ENCODE results near the gene KLHDC9. TPM values are rescaled to one million over a fixed set of nuclear protein-coding genes. Genes with fewer than 3 reads are reported as not detected.

Gene KLHDC9
- polyA plus RNA-seq, 1 donor from 2014 or later: 5.0 TPM

GRCh38 chr1:161069731-161070270 is 28.4 kb upstream of the KLHDC9 start, which contains the start of gene ARHGAP30:
Gene ARHGAP30 (minus strand): TSS chr1:161069891. CDS start chr1:161069624, 267 bp downstream.
- Mint-ChIP-seq H3K4me1 (peaks cover 24 to 36% (median 34%) of the 10 kb centered on the region in 3 donors), H3K4me3 (peak within 1 kb of the TSS; percentile 97 to 98 (median 98)), H3K9me3 (no peaks in the 10 kb centered on the region), H3K27me3 (no peaks in the 10 kb centered on the region), H3K27ac (peak within 1 kb of the TSS; percentile 97 to 100 (median 98)), H3K36me3 (peaks cover 5% of the 10 kb centered on the region)

GRCh38 chr1:161070761-161071160 is 27.4 kb upstream of the KLHDC9 start:
- Mint-ChIP-seq H3K27me3 (no peaks in the 10 kb centered on the region), H3K9me3 (no peaks in the 10 kb centered on the region), H3K4me1 (peaks cover 24 to 34% (median 34%) of the 10 kb centered on the region in 3 donors), H3K27ac (peak overlapping the region; percentile 97 to 100 (median 98)), H3K36me3 (peaks cover 5% of the 10 kb centered on the region), H3K4me3 (no peak overlapping the region)

- Mint-ChIP-seq H3K36me3 (peaks cover 1% of the 10 kb centered on the region), H3K4me1 (peaks cover 19 to 28% (median 27%) of the 10 kb centered on the region in 3 donors), H3K4me3 (peak overlapping the region in 1 of 4 donors; percentile 69), H3K27ac (peak overlapping the region in 1 of 3 donors; percentile 98), H3K27me3 (no peaks in the 10 kb centered on the region), H3K9me3 (no peaks in the 10 kb centered on the region)
These were observed 26.2 kb upstream of the KLHDC9 start for GRCh38 chr1:161071886-161072371.

- Mint-ChIP-seq H3K4me3 (peak overlapping the region in 1 of 4 donors; percentile 30), H3K27ac (no peak overlapping the region)
These were observed 25.3 kb upstream of the KLHDC9 start for GRCh38 chr1:161072751-161073449.

DNA sequence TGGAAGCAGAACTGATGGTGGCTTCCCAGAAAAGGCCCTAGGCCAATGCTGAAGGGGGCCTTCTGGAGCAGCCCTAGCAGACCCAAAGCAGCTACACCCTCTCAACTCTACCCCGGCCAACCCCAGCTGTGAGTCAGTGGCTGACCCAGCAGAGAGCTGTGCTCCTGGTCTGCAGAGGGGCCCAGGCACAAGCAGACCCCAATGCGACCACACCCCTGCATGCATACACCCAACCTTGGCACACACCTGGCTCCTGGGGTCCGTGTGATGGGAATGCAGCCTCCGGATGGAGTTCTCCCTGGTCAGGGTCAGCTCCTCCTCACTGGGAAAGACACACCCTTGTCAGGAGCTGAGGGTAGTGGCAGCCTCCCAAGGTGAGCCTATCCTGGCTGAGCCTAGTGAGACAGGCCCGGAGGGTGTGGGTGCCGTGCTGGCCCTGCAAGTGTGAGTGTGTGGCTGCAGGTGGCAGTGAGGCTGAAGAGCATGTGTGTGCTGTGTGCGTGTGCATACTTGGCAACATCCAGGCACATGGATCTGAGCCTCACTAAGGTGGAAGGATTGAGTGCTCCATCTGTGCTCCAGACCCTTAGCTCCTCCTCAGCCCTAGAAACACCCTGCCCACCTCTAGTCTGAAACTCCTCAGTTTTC is 24.6 kb upstream of the KLHDC9 start:
- H3K4me3 Mint-ChIP-seq: no peak overlapping the region
- H3K27ac Mint-ChIP-seq: peak overlapping the region in 1 of 3 donors; percentile 34
- H3K4me1 Mint-ChIP-seq: peaks cover 12 to 15% (median 15%) of the 10 kb centered on the region in 3 donors
- H3K36me3 Mint-ChIP-seq: no peaks in the 10 kb centered on the region
- H3K9me3 Mint-ChIP-seq: no peaks in the 10 kb centered on the region
- no peaks in the 10 kb centered on the region for H3K27me3 Mint-ChIP-seq

More at GRCh38 chr1:161072751-161073449, 25.3 kb upstream of the KLHDC9 start:
- peaks cover 16 to 20% (median 18%) of the 10 kb centered on the region in 3 donors for H3K4me1 Mint-ChIP-seq
- no peaks in the 10 kb centered on the region for H3K36me3 Mint-ChIP-seq
- no peaks in the 10 kb centered on the region for H3K27me3 Mint-ChIP-seq
- H3K9me3 Mint-ChIP-seq: no peaks in the 10 kb centered on the region

- Mint-ChIP-seq H3K27me3 (peaks cover 2% of the 10 kb centered on the region), H3K4me3 (no peak overlapping the region), H3K36me3 (no peaks in the 10 kb centered on the region), H3K4me1 (peaks cover 9 to 15% (median 14%) of the 10 kb centered on the region in 3 donors), H3K9me3 (no peaks in the 10 kb centered on the region), H3K27ac (no peak overlapping the region)
These were observed 23.3 kb upstream of the KLHDC9 start for GRCh38 chr1:161074676-161075368.

- H3K27ac Mint-ChIP-seq: no peak overlapping the region
- peaks cover 1 to 4% (median 4%) of the 10 kb centered on the region in 3 donors for H3K4me1 Mint-ChIP-seq
- no peaks in the 10 kb centered on the region for H3K9me3 Mint-ChIP-seq
- H3K4me3 Mint-ChIP-seq: no peak overlapping the region
- no peaks in the 10 kb centered on the region for H3K36me3 Mint-ChIP-seq
- H3K27me3 Mint-ChIP-seq: peaks cover 2% of the 10 kb centered on the region
These were observed 21.8 kb upstream of the KLHDC9 start for GRCh38 chr1:161076410-161076809.

GRCh38 chr1:161077426-161077825 is 20.7 kb upstream of the KLHDC9 start:
- Mint-ChIP-seq H3K27ac (no peak overlapping the region), H3K9me3 (no peaks in the 10 kb centered on the region), H3K4me3 (no peak overlapping the region), H3K27me3 (peaks cover 2% of the 10 kb centered on the region), H3K36me3 (no peaks in the 10 kb centered on the region), H3K4me1 (no peaks in the 10 kb centered on the region)

GRCh38 chr1:161079436-161080110 is 18.6 kb upstream of the KLHDC9 start:
- no peaks in the 10 kb centered on the region for H3K36me3 Mint-ChIP-seq
- no peaks in the 10 kb centered on the region for H3K9me3 Mint-ChIP-seq
- H3K27me3 Mint-ChIP-seq: peaks cover 2% of the 10 kb centered on the region
- H3K27ac Mint-ChIP-seq: no peak overlapping the region
- H3K4me1 Mint-ChIP-seq: no peaks in the 10 kb centered on the region
- H3K4me3 Mint-ChIP-seq: no peak overlapping the region

GRCh38 chr1:161080441-161081405 is 17.4 kb upstream of the KLHDC9 start:
- Mint-ChIP-seq H3K27me3 (peaks cover 2% of the 10 kb centered on the region), H3K9me3 (no peaks in the 10 kb centered on the region), H3K4me3 (no peak overlapping the region), H3K4me1 (no peaks in the 10 kb centered on the region), H3K36me3 (no peaks in the 10 kb centered on the region), H3K27ac (peak overlapping the region in 1 of 3 donors; percentile 85)

- H3K9me3 Mint-ChIP-seq: no peaks in the 10 kb centered on the region
- H3K27ac Mint-ChIP-seq: peak overlapping the region in 1 of 3 donors; percentile 85
- no peaks in the 10 kb centered on the region for H3K36me3 Mint-ChIP-seq
- H3K27me3 Mint-ChIP-seq: peaks cover 5% of the 10 kb centered on the region
- no peak overlapping the region for H3K4me3 Mint-ChIP-seq
- no peaks in the 10 kb centered on the region for H3K4me1 Mint-ChIP-seq
These were observed 16.6 kb upstream of the KLHDC9 start for GRCh38 chr1:161081519-161081918.

GRCh38 chr1:161082483-161082882 is 15.7 kb upstream of the KLHDC9 start:
- Mint-ChIP-seq H3K4me3 (no peak overlapping the region), H3K36me3 (no peaks in the 10 kb centered on the region), H3K27ac (no peak overlapping the region), H3K9me3 (no peaks in the 10 kb centered on the region), H3K27me3 (peaks cover 5% of the 10 kb centered on the region), H3K4me1 (no peaks in the 10 kb centered on the region)

GRCh38 chr1:161082996-161083747 is 15.0 kb upstream of the KLHDC9 start:
- Mint-ChIP-seq H3K36me3 (no peaks in the 10 kb centered on the region), H3K27me3 (peaks cover 5% of the 10 kb centered on the region), H3K4me3 (no peak overlapping the region), H3K27ac (no peak overlapping the region), H3K9me3 (no peaks in the 10 kb centered on the region), H3K4me1 (no peaks in the 10 kb centered on the region)
